ENCODE measurements around the gene CCNG2. TPM values are rescaled to one million over a fixed set of nuclear protein-coding genes. Genes with fewer than 3 reads are reported as not detected.

CCNG2 gene
- total RNA-seq, 3 donors from 2014 or later (not counting 1 experiment from before 2014, with no cell fraction given) = 35.5 to 91.5 (median 40.6) TPM

GRCh38 chr4:77123411-77123810 lies 33.6 kb upstream of the CCNG2 start:
- no peaks in the 10 kb centered on the region for H3K36me3 Mint-ChIP-seq
- H3K27me3 ChIP-seq (ENCODE audit: control insufficient read depth, insufficient read depth, low read length) = no peaks in the 10 kb centered on the region
- DNase-seq (no peak), ATAC-seq (no peak)
- peaks cover 0 to 5% of the 10 kb centered on the region in 2 donors for H3K27me3 Mint-ChIP-seq (ENCODE audit: low read depth in 2 of 2)
- no peaks in the 10 kb centered on the region for H3K9me3 ChIP-seq (ENCODE audit: control insufficient read depth, insufficient read depth, low read length)
- no peak overlapping the region for H3K27ac Mint-ChIP-seq
- no peaks in the 10 kb centered on the region for H3K36me3 ChIP-seq (ENCODE audit: control insufficient read depth, insufficient read depth, low read length)
- no peaks in the 10 kb centered on the region for H3K9me3 Mint-ChIP-seq
- WGBS (ENCODE audit: insufficient coverage) = no CpG with 5 or more reads among the region's 1 CpG
- intact Hi-C loops (cut with micrococcal nuclease) = no loop called here
- TF ChIP-seq CTCF (IDR thresholded peaks at IDR 0.05) = no peak
- peaks cover 13% of the 10 kb centered on the region in 2 donors for H3K4me1 Mint-ChIP-seq
- H3K27ac ChIP-seq (ENCODE audit: low read length) = no peak overlapping the region
- H3K4me3 Mint-ChIP-seq = no peak overlapping the region
- H3K4me1 ChIP-seq (ENCODE audit: control insufficient read depth, insufficient read depth, low read length) = peaks cover 19% of the 10 kb centered on the region
- H3K4me3 ChIP-seq (ENCODE audit: low read length) = no peak overlapping the region

- no peak overlapping the region for H3K4me3 ChIP-seq (ENCODE audit: low read length)
- no peaks in the 10 kb centered on the region for H3K27me3 ChIP-seq (ENCODE audit: control insufficient read depth, insufficient read depth, low read length)
- ATAC-seq (no peak), DNase-seq (no peak)
- no peaks in the 10 kb centered on the region for H3K9me3 ChIP-seq (ENCODE audit: control insufficient read depth, insufficient read depth, low read length)
- no peak for TF ChIP-seq CTCF (IDR thresholded peaks at IDR 0.05)
- peaks cover 13 to 14% of the 10 kb centered on the region in 2 donors for H3K4me1 Mint-ChIP-seq
- no peaks in the 10 kb centered on the region for H3K36me3 Mint-ChIP-seq
- no peak overlapping the region for H3K4me3 Mint-ChIP-seq
- H3K4me1 ChIP-seq (ENCODE audit: control insufficient read depth, insufficient read depth, low read length) = peaks cover 20% of the 10 kb centered on the region
- WGBS (ENCODE audit: insufficient coverage) = 67% methylated on average over 3 of the region's 3 CpGs
- H3K9me3 Mint-ChIP-seq = no peaks in the 10 kb centered on the region
- no peak overlapping the region for H3K27ac ChIP-seq (ENCODE audit: low read length)
- H3K27me3 Mint-ChIP-seq (ENCODE audit: low read depth in 2 of 2) = peaks cover 0 to 5% of the 10 kb centered on the region in 2 donors
- intact Hi-C loops (cut with micrococcal nuclease) = no loop called here
- no peak overlapping the region for H3K27ac Mint-ChIP-seq
- no peaks in the 10 kb centered on the region for H3K36me3 ChIP-seq (ENCODE audit: control insufficient read depth, insufficient read depth, low read length)
These were observed 32.4 kb upstream of the CCNG2 start for GRCh38 chr4:77124576-77124975.

- no peaks in the 10 kb centered on the region for H3K36me3 ChIP-seq (ENCODE audit: control insufficient read depth, insufficient read depth, low read length)
- Mint-ChIP-seq H3K27me3 (ENCODE audit: low read depth in 2 of 2) (no peaks in the 10 kb centered on the region), H3K4me1 (peaks cover 13 to 14% of the 10 kb centered on the region in 2 donors), H3K4me3 (no peak overlapping the region), H3K9me3 (no peaks in the 10 kb centered on the region), H3K36me3 (no peaks in the 10 kb centered on the region), H3K27ac (peak overlapping the region in 1 of 2 donors; percentile 26)
- intact Hi-C loops (cut with micrococcal nuclease) = no loop called here
- 87% methylated on average over 8 of the region's 8 CpGs for WGBS (ENCODE audit: insufficient coverage)
- H3K27me3 ChIP-seq (ENCODE audit: control insufficient read depth, insufficient read depth, low read length) = no peaks in the 10 kb centered on the region
- H3K4me1 ChIP-seq (ENCODE audit: control insufficient read depth, insufficient read depth, low read length) = peaks cover 20% of the 10 kb centered on the region
- no peak overlapping the region for H3K27ac ChIP-seq (ENCODE audit: low read length)
- H3K4me3 ChIP-seq (ENCODE audit: low read length) = no peak overlapping the region
- no peak for ATAC-seq
- no peak for TF ChIP-seq CTCF (IDR thresholded peaks at IDR 0.05)
- H3K9me3 ChIP-seq (ENCODE audit: control insufficient read depth, insufficient read depth, low read length) = no peaks in the 10 kb centered on the region
- DNase-seq = no peak
These were observed 31.0 kb upstream of the CCNG2 start for GRCh38 chr4:77125961-77126360.

- Histone ChIP-seq H3K27ac (ENCODE audit: low read length) (peak overlapping the region; percentile 41), H3K4me1 (ENCODE audit: control insufficient read depth, insufficient read depth, low read length) (peaks cover 20% of the 10 kb centered on the region), H3K27me3 (ENCODE audit: control insufficient read depth, insufficient read depth, low read length) (no peaks in the 10 kb centered on the region), H3K9me3 (ENCODE audit: control insufficient read depth, insufficient read depth, low read length) (no peaks in the 10 kb centered on the region), H3K4me3 (ENCODE audit: low read length) (no peak overlapping the region), H3K36me3 (ENCODE audit: control insufficient read depth, insufficient read depth, low read length) (no peaks in the 10 kb centered on the region)
- no CpG with 5 or more reads among the region's 2 CpGs for WGBS (ENCODE audit: insufficient coverage)
- no peaks in the 10 kb centered on the region for H3K36me3 Mint-ChIP-seq
- no peaks in the 10 kb centered on the region for H3K9me3 Mint-ChIP-seq
- DNase-seq (no peak), ATAC-seq (peak; percentile 70 to 80 (median 80))
- intact Hi-C loops (cut with micrococcal nuclease) = no loop called here
- peaks cover 13 to 14% of the 10 kb centered on the region in 2 donors for H3K4me1 Mint-ChIP-seq
- H3K27ac Mint-ChIP-seq = peak overlapping the region; percentile 50 to 71
- no peaks in the 10 kb centered on the region for H3K27me3 Mint-ChIP-seq (ENCODE audit: low read depth in 2 of 2)
- no peak overlapping the region for H3K4me3 Mint-ChIP-seq
- no peak for TF ChIP-seq CTCF (IDR thresholded peaks at IDR 0.05)
These were observed 30.2 kb upstream of the CCNG2 start for GRCh38 chr4:77126809-77127208.
